Stimulated activated CD8-positive, alpha-beta memory T cell treated with anti-CD3 and anti-CD28 coated beads, Interleukin-4, amount 100 ng/mL, for 4 hours (primary cell): Measurements from ENCODE around the gene FGF14.

Source experiments
- DNase-seq, 2 donors: peaks; one replicate each; pipeline ENCODE4 v3.0.0-alpha.2; 2020; ENCODE audit warnings: low read depth in 2 of 2, low spot score in 1 of 2

The FGF14 gene

DNA sequence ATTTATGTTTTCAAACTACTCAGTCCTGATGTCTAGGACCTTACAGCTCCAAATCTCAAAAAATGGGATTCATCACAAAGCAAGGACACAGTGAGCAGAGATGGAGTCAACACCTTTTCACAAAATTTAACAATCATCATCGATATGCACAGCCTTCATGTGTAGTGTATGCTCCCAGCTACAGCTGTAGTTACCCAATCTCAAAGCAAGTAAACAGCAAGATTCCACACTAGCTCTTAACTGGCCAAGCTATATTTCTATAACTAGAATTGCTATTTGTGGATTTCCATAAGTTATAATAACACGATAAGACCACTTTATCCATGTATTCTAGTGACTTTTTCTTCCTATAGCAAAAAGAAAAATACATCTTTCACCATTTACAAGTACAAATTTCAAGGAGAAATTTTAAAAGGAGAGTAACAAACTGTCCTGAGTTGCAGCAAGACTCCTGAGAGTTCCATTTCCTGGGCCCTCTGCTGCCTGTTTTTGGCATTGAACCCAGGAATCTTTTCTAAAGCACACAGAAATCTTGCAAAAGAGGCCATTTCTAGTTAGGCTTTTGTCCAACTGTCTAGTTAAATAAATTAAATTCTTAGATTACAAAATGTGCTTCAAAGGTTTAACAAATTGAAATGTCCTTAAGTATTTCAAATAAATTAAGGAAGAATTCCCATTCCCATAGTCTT, 460.6 kb downstream of the FGF14 start:
- no peak for DNase-seq

DNA sequence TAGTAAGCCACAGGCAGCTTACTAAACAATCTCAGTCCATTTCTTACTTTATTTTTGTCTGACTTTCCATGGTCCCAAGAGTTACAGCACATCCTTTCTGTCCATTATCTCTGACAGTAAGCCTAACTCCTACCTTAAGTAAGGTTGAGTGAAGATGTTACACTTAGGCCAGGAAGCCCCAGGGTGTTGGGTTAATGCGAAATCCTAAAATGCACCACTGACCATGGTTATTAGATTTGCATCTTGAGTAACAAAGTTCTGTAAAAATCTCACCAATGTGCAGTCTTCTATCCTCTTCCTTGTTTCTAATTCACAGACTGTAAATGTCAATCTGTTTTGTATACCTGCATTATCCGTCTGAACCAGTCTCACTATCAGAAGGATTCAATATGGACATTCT, 462.5 kb downstream of the FGF14 start:
- no peak for DNase-seq

DNA sequence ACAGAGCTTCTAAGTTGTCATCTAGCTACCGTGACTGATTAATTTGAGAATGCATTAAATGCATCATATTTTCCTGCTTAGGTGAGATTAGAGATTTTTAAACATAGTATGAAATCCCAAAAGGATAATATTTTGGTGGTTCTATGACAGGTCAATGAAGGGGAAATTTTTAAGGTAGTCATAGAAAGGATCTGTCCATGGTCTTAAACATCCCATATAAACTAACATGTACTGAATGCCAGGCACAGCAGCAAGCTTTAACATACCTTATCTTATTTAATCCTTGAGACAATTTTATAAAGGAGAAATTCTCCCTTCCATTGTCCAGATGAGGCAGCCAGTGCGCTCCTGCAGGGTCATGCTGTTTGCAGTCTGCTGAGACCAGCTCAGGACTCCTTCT, 466.0 kb downstream of the FGF14 start:
- no peak for DNase-seq

- no peak for DNase-seq
Observed at GRCh38 chr13:101931186-101931585, 470.7 kb downstream of the FGF14 start.

DNA sequence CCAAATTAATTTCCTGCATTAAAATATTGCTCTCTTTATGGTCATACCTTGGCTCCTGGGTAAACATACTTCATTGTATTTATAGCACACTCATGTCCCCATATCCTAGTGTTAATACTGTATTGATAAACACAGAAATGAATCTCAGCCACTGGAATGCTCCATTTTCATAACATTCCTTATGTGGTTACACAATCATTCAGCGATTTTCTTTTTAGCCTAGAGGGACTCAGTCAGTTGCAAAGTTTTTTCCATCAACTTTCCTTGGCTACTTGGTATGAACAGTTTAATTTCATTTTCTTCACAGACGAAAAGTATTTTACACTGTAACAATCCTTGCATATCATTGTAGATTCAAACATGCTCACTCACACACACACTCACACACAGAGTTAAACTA, 471.5 kb downstream of the FGF14 start:
- no peak for DNase-seq

- DNase-seq, result no peak
Observed at GRCh38 chr13:101925731-101926130, 476.1 kb downstream of the FGF14 start.

- DNase-seq, result no peak
Observed at GRCh38 chr13:101919541-101920181, 482.2 kb downstream of the FGF14 start.

GRCh38 chr13:101917833-101918661, 483.8 kb downstream of the FGF14 start:
- DNase-seq, result no peak

GRCh38 chr13:101917475-101917810, 484.4 kb downstream of the FGF14 start:
- DNase-seq, result no peak

- DNase-seq, result no peak
Observed at GRCh38 chr13:101916775-101917474, 484.9 kb downstream of the FGF14 start.

DNA sequence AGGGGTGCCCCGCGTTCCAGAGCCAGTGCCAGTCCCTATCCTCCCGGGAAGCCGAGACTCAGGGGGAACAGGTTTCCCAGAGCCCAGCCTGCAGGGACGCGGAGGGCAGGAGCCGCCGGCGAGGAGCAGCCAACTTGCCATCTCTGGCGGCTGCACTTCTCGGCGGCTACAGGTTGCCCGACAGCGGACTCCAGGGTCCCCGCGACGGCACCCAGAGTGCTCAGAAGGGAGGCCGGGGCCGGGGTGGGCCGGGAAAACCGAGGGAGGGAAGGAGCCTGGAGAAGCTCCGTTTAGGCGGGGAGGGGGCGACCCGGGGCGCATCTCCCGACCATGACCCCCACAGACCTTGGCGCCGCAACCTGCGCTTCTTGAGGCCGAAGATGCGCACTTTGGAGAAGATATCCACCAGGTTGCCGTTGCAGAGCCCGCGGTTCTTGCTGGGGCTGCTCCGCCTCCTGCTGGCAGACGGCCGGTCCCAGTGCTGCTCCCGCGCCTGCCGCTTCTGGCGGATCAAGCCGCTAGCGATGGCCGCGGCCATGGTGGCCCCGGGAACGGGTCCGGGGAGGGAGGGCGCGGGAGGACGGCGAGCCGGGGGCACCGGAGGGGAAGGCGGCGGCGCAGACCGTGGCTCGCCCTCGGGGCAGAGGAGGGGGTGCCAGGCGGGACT, 485.6 kb downstream of the FGF14 start:
- no peak for DNase-seq

DNA sequence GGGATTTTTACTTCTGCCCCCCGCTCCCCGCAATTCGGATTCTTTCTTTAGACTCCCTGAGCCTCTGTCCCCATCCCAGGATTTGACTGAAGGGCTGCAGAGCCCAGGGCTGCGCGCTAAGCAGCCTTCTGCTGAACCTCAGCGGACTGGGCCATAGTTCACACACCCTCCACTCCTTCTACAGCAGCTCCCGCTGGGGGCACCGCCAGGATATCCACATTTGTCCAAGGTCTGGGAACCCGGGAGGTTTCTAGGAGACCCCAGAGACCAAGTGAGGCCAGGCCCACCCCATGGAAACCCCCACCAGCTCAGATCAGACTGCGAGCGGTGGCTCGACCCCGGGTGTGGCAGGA, 486.1 kb downstream of the FGF14 start:
- DNase-seq, result no peak

- no peak for DNase-seq
Observed at GRCh38 chr13:101915331-101915730, 486.5 kb downstream of the FGF14 start.

GRCh38 chr13:101911752-101912151, 490.1 kb downstream of the FGF14 start:
- no peak for DNase-seq

- no peak for DNase-seq
Observed at GRCh38 chr13:101903890-101904289, 498.0 kb downstream of the FGF14 start.

GRCh38 chr13:101898676-101899075, 503.2 kb downstream of the FGF14 start:
- no peak for DNase-seq

DNA sequence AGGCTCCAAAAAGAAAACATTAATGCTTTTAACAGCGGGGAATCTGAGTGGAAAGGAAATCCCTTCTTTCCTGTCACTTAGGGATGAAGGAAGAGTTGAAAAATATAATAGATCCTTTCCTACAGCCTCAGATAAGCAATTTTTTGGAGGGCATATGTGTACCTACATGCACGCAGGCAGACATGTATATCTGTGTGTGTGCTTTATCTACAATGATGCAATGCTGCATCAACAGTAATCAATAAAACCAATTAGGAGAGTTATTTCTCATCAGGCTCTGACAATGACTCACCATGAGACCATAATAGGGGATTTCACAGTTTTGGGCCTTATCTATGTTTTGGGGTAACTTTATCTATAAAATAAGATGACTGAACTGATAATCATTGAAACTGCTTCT, 505.3 kb downstream of the FGF14 start:
- no peak for DNase-seq

DNA sequence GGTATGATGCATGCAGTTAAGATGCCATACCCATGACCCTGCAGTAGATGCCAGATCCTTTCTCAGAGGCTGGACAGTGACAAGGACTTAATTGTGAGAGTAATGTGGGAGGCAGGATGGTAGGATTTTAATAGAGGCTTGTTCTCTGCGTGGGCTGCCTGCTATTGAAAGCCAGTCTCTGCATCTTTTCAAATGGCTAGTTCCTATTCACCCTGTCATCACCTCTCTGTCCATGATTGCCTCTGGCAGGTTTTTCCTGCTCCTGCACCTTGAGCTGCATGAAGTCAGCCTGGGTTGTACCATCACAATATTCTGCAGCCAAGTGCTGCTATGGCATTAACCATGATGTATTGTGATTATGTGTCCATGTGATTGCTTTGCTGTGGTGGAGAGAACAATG, 508.8 kb downstream of the FGF14 start:
- no peak for DNase-seq

DNA sequence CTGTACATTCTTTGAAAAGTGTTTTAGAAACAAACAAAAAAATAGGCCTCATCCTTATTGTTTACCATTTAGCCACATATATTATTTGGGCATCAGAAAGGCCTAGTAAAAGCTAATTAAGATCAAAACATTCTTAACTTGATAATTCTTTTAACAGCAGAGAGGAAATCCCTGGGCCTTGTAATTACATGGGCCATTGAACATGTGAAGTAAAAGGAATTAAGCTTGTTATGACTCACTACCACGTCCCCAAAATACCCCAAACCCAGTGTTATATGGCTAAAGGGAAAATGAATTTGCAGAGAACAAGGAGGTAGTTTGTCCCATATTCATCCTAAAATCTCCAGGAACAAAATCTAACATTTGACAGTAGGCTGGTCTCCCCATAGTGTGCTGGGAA, 509.6 kb downstream of the FGF14 start:
- no peak for DNase-seq

DNA sequence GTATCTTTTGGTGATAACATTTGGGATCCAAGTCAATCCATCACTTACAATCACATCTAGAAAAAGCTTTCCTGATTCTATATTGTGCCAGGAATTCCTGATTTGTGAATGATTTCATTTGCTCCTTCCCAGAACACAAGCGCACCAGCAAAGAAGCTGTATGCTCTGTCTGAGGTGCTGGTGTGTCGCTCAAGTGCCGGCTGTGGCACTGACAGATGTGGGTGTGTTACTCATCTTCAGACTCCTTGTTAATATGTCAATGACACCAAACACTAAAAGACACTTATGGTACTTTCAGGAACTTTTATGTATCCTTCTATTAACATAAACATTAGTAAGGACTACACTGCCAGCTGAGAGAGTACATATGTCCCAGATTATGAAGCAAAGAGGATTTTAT, 520.3 kb downstream of the FGF14 start:
- DNase-seq, result no peak

DNA sequence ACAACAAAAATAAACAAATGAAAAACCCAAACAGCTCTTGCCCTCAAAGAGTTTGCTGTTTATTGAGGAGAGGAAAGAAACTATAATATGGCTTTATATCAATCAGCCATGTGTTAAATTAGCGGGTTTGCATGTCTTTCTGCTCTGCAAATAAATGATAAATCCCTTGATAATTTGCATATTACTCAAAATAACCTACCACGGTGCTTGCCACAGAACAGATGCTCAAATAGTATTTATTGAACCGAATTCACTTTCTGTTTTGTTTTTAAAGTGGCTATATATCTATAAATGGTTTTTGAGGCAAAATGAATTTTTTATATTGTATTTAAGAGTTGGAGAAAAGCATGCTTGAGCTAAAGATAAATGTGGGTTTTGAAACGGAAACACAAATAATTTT, 521.3 kb downstream of the FGF14 start:
- DNase-seq, result no peak
